Cardiac muscle cell (in vitro differentiated cells and primary cell): Measurements from ENCODE around the gene RFTN1. TPM values are rescaled to one million over a fixed set of nuclear protein-coding genes. Genes with fewer than 3 reads are reported as not detected.

ENCODE experiments used
- DNase-seq, 2 donors: peaks; one replicate each; pipeline versions ENCODE4 v3.0.0 to v3.0.0-alpha.2; 2010 to 2017; ENCODE audit warnings: low read depth in 1 of 2, low spot score in 1 of 2
- H3K27ac ChIP-seq: fragments of 200-600 bp; sonication (generic); 2 replicates; pipeline ENCODE4 v1.5.1; 2016
- H3K27me3 ChIP-seq: fragments of 200-600 bp; sonication (generic); 2 replicates; pipeline ENCODE4 v1.6.0; 2016; ENCODE audit warnings: control low read depth
- H3K36me3 ChIP-seq: fragments of 200-600 bp; sonication (generic); 2 replicates; pipeline ENCODE4 v1.5.1; 2016; ENCODE audit warnings: control low read depth
- H3K4me1 ChIP-seq: fragments of 200-600 bp; sonication (generic); 2 replicates; pipeline ENCODE4 v1.8.1; 2017; ENCODE audit warnings: low read depth, mild to moderate bottlenecking, mixed run types
- H3K4me3 ChIP-seq: fragments of 200-600 bp; sonication (generic); 2 replicates; pipeline ENCODE4 v1.5.1; 2016; ENCODE audit warnings: mild to moderate bottlenecking
- H3K9me3 ChIP-seq: fragments of 200-600 bp; sonication (generic); 2 replicates; pipeline ENCODE4 v1.5.1; 2017; ENCODE audit warnings: low read depth, mild to moderate bottlenecking, control low read depth
- polyA plus RNA-seq: library from polyadenylated mRNA; unstranded; fragments of >200 nt; fragmentation: Nextera tagmentation; extraction: Ambion mirVana; gene quantifications from 2 replicates; pipeline ENCODE4 v1.2.1, GENCODE V29; 2016
- total RNA-seq: library from RNA; depleted of rRNA; stranded (reverse); fragments of >200 nt; gene quantifications from 2 replicates; pipeline ENCODE4 v1.2.3, GENCODE V29; 2016
- TF ChIP-seq, protein P1 (sequence below): IDR thresholded peaks from 2 replicates; pipeline ENCODE4 v1.5.1; 2012; ENCODE audit warnings: low read depth, mild to moderate bottlenecking, low read length

RFTN1 gene
- total and polyA plus RNA-seq, 2 experiments from 2014 or later: 30.6 to 42.4 TPM

DNA sequence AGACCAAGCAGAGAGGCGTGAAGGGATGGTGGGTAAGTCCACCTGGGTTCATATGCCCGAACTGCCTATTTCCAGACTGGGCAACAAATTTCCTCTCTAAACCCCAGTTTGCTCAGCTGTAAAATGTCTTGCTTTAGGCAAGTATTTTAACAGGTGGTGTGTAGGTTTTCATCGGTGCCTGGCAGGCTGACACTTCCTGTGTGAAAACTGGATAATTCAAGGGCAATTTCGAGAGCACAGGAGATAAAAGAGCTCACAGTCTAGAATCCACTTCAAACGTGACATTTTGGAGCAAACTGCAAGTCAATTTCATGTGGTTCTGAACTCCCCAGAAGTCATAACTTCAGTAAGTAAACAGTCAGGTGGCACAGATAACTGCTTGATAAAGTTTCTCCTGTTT is 136.3 kb downstream of the RFTN1 start:
- Histone ChIP-seq H3K36me3 (no peaks in the 10 kb centered on the region), H3K4me3 (no peak overlapping the region)
- no peak for DNase-seq

DNA sequence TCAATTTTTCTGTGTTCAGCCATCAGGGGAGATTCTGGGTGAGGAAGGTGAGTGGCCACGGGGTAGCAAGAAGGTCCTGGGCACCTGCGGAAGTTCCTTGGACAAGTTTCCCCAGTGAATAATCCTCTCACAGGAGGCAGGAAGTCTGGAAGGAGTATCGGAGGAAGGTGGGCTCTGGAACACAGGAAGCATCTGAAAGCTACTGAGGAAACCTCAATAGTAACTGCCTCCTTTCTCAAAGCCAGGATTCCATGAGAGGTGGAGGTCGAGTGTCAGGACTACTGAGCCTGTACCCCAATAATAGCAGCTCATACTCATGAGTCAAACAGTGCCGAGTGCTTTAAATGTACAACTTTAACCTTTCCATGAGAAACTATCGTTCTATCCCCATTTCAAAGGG is 137.6 kb downstream of the RFTN1 start:
- DNase-seq: no peak
- H3K27ac ChIP-seq: no peak overlapping the region
- TF ChIP-seq, protein P1, sequence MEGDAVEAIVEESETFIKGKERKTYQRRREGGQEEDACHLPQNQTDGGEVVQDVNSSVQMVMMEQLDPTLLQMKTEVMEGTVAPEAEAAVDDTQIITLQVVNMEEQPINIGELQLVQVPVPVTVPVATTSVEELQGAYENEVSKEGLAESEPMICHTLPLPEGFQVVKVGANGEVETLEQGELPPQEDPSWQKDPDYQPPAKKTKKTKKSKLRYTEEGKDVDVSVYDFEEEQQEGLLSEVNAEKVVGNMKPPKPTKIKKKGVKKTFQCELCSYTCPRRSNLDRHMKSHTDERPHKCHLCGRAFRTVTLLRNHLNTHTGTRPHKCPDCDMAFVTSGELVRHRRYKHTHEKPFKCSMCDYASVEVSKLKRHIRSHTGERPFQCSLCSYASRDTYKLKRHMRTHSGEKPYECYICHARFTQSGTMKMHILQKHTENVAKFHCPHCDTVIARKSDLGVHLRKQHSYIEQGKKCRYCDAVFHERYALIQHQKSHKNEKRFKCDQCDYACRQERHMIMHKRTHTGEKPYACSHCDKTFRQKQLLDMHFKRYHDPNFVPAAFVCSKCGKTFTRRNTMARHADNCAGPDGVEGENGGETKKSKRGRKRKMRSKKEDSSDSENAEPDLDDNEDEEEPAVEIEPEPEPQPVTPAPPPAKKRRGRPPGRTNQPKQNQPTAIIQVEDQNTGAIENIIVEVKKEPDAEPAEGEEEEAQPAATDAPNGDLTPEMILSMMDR: no peak
- no peaks in the 10 kb centered on the region for H3K36me3 ChIP-seq
- no peak overlapping the region for H3K4me3 ChIP-seq
- no peaks in the 10 kb centered on the region for H3K9me3 ChIP-seq
- H3K27me3 ChIP-seq: no peaks in the 10 kb centered on the region
- H3K4me1 ChIP-seq: peaks cover 20% of the 10 kb centered on the region

More for the DNA sequence above, 136.3 kb downstream of the RFTN1 start:
- Histone ChIP-seq H3K4me1 (peaks cover 12% of the 10 kb centered on the region), H3K9me3 (no peaks in the 10 kb centered on the region), H3K27me3 (no peaks in the 10 kb centered on the region), H3K27ac (no peak overlapping the region)
- TF ChIP-seq, protein P1: no peak

DNA sequence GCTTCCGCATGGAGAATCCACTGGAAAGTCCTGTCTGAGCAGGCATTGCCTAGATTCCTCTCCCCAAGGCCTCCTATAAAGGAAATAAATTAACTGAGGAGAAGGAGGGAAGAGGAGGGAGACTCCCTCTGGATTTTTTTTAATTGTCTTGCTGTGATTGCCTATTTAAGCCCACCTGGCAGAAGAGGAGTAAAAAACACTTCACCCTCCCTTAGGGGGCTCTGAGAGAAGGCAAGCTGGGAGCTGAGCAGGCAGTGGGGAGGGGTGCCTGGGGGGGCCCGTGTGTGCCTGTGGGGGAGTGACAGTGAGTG is 138.6 kb downstream of the RFTN1 start:
- H3K27me3 ChIP-seq: no peaks in the 10 kb centered on the region
- no peaks in the 10 kb centered on the region for H3K36me3 ChIP-seq
- H3K4me3 ChIP-seq: no peak overlapping the region
- no peak for DNase-seq
- H3K27ac ChIP-seq: no peak overlapping the region
- TF ChIP-seq, protein P1: no peak
- H3K9me3 ChIP-seq: no peaks in the 10 kb centered on the region
- peaks cover 30% of the 10 kb centered on the region for H3K4me1 ChIP-seq

DNA sequence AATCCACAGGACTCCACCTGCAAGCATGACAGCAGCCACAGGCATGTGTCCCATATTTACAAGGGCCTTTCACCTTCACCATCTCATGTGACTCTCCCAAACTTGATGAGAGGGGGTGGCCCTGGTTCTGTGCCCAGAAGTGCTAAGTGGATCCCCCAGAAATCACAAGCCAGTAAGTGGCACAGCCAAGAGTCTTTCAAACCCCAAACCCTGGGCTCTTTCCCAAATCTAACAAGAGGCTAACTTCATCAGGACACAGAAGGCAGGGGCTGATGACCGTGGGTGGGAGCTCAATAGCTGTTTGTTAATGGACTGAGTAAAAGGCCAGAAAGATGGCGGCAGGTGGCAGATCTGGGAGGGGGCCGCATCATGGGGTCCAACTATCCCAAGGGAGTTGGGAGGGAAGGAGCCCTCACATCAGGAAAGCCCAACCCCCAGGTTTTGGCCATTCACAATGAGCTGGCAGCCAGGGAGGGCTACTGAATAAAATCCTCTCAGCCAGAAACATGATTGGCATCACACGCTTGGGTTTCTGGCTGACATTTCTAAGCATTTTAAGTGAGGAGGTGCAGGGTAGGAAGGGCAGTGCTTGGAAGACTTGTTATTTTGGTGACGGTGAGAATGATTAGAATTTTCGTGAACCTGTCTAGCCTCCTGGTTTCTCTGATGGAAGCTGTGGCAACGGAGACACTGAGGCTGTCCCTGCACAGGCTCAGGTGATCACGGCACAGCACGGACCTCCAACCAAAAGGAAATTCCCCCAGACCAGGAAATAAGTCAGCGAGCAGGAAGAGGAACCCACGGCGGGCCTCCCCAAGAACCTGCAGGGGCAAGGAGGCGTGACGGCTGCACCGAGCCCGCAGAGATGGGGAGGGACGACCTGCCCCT is 139.2 kb downstream of the RFTN1 start:
- H3K4me1 ChIP-seq: peaks cover 36% of the 10 kb centered on the region
- H3K4me3 ChIP-seq: no peak overlapping the region
- H3K27me3 ChIP-seq: no peaks in the 10 kb centered on the region
- TF ChIP-seq, protein P1: no peak
- DNase-seq: no peak
- no peak overlapping the region for H3K27ac ChIP-seq
- H3K9me3 ChIP-seq: no peaks in the 10 kb centered on the region
- no peaks in the 10 kb centered on the region for H3K36me3 ChIP-seq

DNA sequence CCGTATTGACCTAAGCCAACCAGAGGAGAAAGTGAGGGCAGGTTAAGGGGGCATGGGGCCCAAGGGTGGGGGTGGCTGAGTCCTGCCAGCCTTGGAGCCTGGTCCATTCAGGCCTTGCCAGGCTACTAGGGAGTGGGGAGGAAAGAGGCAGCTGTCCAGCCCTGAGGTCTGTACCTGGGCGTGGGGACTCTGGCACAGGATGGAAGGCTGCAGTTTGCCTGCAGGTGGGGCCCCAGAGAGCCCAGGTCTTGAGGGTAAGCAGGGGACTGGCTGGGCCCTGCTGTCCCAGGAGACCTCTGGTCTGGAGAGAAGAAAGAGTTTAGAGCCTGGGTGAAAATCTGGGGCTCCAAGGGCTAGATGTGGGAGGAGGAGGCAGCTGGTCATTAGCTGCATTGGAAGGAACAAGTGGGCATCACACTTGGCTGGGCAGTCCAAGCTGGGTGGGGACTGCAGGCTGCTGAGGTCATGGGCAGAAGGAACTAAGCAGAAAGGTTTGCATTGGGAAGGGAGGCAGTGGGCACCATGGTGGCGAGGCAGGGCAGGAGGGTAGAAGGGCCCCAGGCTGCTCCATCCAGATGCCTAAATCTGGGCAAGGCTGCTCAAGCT is 140.1 kb downstream of the RFTN1 start:
- no peaks in the 10 kb centered on the region for H3K36me3 ChIP-seq
- H3K9me3 ChIP-seq: no peaks in the 10 kb centered on the region
- H3K4me1 ChIP-seq: peaks cover 37% of the 10 kb centered on the region
- no peak for DNase-seq
- H3K27me3 ChIP-seq: no peaks in the 10 kb centered on the region
- TF ChIP-seq, protein P1: no peak
- no peak overlapping the region for H3K27ac ChIP-seq
- H3K4me3 ChIP-seq: no peak overlapping the region
